H9 (cell line): ENCODE data around the gene KIF26B. TPM values are rescaled to one million over a fixed set of nuclear protein-coding genes. Genes with fewer than 3 reads are reported as not detected.

Source experiments
- DNase-seq: peaks from one replicate; pipeline ENCODE4 v3.0.0-alpha.2; 2017
- H2AFZ ChIP-seq: one replicate; pipeline ENCODE4 v1.6.1; 2013; ENCODE audit warnings: mild to moderate bottlenecking, low read length, control low read depth, moderate library complexity
- H2AK5ac ChIP-seq: 2 replicates; pipeline ENCODE4 v1.6.1; 2013; ENCODE audit warnings: low read length, control low read depth, mixed read lengths; ENCODE audit not compliant: insufficient read length
- H2BK120ac ChIP-seq: one replicate; pipeline ENCODE4 v1.6.1; 2013; ENCODE audit warnings: low read depth, mild to moderate bottlenecking, low read length, control low read depth, inconsistent platforms; ENCODE audit not compliant: poor library complexity, severe bottlenecking
- H2BK12ac ChIP-seq: 2 replicates; pipeline ENCODE4 v1.6.1; 2013; ENCODE audit warnings: low read length, control low read depth, mixed read lengths, low read depth; ENCODE audit not compliant: insufficient read length
- H2BK15ac ChIP-seq: 2 replicates; pipeline ENCODE4 v1.6.1; 2013; ENCODE audit warnings: low read depth, low read length, control low read depth
- H2BK20ac ChIP-seq: one replicate; pipeline ENCODE4 v1.6.1; 2013; ENCODE audit warnings: low read depth, mild to moderate bottlenecking, low read length, control low read depth, inconsistent platforms; ENCODE audit not compliant: poor library complexity, severe bottlenecking
- H2BK5ac ChIP-seq: 2 replicates; pipeline ENCODE4 v1.6.1; 2013; ENCODE audit warnings: low read length, control low read depth, mixed read lengths; ENCODE audit not compliant: insufficient read length
- H3K14ac ChIP-seq: 2 replicates; pipeline ENCODE4 v1.6.1; 2013; ENCODE audit warnings: low read length, control low read depth; ENCODE audit not compliant: insufficient read depth
- H3K18ac ChIP-seq: 2 replicates; pipeline ENCODE4 v1.6.1; 2013; ENCODE audit warnings: low read depth, mild to moderate bottlenecking, mixed read lengths, low read length, control low read depth; ENCODE audit not compliant: insufficient read length
- H3K23ac ChIP-seq: 2 replicates; pipeline ENCODE4 v1.6.1; 2013; ENCODE audit warnings: low read length, control low read depth, mixed read lengths, low read depth; ENCODE audit not compliant: insufficient read length
- H3K23me2 ChIP-seq: 2 replicates; pipeline ENCODE4 v1.6.1; 2013; ENCODE audit warnings: low read depth, mild to moderate bottlenecking, mixed read lengths, low read length, control low read depth; ENCODE audit not compliant: insufficient read length, poor library complexity, severe bottlenecking
- H3K27ac ChIP-seq: 2 replicates; pipeline ENCODE4 v1.5.1; 2013; ENCODE audit warnings: low read length, control low read depth, mixed read lengths, low read depth; ENCODE audit not compliant: insufficient read length
- H3K27me3 ChIP-seq: 2 replicates; pipeline ENCODE4 v1.6.1; 2013; ENCODE audit warnings: low read length, control low read depth, inconsistent platforms; ENCODE audit not compliant: insufficient read depth
- H3K4ac ChIP-seq: 2 replicates; pipeline ENCODE4 v1.6.1; 2013; ENCODE audit warnings: low read depth, mild to moderate bottlenecking, control low read depth, inconsistent platforms, low read length, moderate library complexity
- H3K4me1 ChIP-seq: 2 replicates; pipeline ENCODE4 v1.6.1; 2013; ENCODE audit warnings: low read length, control low read depth, inconsistent platforms; ENCODE audit not compliant: insufficient read depth
- H3K4me2 ChIP-seq: 2 replicates; pipeline ENCODE4 v1.6.1; 2013; ENCODE audit warnings: low read length, control low read depth, mixed read lengths; ENCODE audit not compliant: insufficient read length, insufficient read depth
- H3K56ac ChIP-seq: 2 replicates; pipeline ENCODE4 v1.6.1; 2013; ENCODE audit warnings: low read depth, mild to moderate bottlenecking, mixed read lengths, low read length, control low read depth; ENCODE audit not compliant: insufficient read length
- H3K79me1 ChIP-seq: 2 replicates; pipeline ENCODE4 v1.6.1; 2013; ENCODE audit warnings: low read depth, mild to moderate bottlenecking, moderate library complexity, low read length, control low read depth, inconsistent platforms; ENCODE audit not compliant: insufficient read depth, poor library complexity, severe bottlenecking
- H3K79me2 ChIP-seq: 2 replicates; pipeline ENCODE4 v1.6.1; 2013; ENCODE audit warnings: low read length, control low read depth, inconsistent platforms; ENCODE audit not compliant: insufficient read depth
- H3K9ac ChIP-seq: 2 replicates; pipeline ENCODE4 v1.6.1; 2013; ENCODE audit warnings: low read length, control low read depth, mixed read lengths; ENCODE audit not compliant: insufficient read length; ENCODE audit errors: extremely low read depth
- H3K9me3 ChIP-seq: one replicate; pipeline ENCODE4 v1.6.1; 2013; ENCODE audit warnings: low read depth, low read length, inconsistent platforms; ENCODE audit not compliant: control insufficient read depth
- H3T11ph ChIP-seq: one replicate; pipeline ENCODE4 v1.6.1; 2013; ENCODE audit warnings: mild to moderate bottlenecking, low read length, control low read depth, inconsistent platforms
- H4K20me1 ChIP-seq: one replicate; pipeline ENCODE4 v1.6.1; 2013; ENCODE audit not compliant: control insufficient read depth, insufficient read length, insufficient read depth
- H4K5ac ChIP-seq: 2 replicates; pipeline ENCODE4 v1.6.1; 2013; ENCODE audit warnings: low read depth, mild to moderate bottlenecking, mixed read lengths, low read length, control low read depth; ENCODE audit not compliant: insufficient read length
- H4K8ac ChIP-seq: replicated peaks from 2 replicates; pipeline ENCODE4 v1.6.1; 2013; ENCODE audit warnings: low read length, control low read depth, mixed read lengths, low read depth; ENCODE audit not compliant: insufficient read length
- H4K91ac ChIP-seq: 2 replicates; pipeline ENCODE4 v1.6.1; 2013; ENCODE audit warnings: low read depth, mild to moderate bottlenecking, moderate library complexity, mixed read lengths, low read length, control low read depth; ENCODE audit not compliant: insufficient read length
- H3K27ac Mint-ChIP-seq, 3 experiments: 2 replicates in 2 of 3; 3 replicates in 1 of 3; pipeline ENCODE4 v1.8.0; 2020 to 2021; ENCODE audit warnings: mixed read lengths in 3 of 3, mild to moderate bottlenecking in 1 of 3, moderate library complexity in 1 of 3
- H3K27me3 Mint-ChIP-seq: 2 replicates; pipeline ENCODE4 v1.8.0; 2021; ENCODE audit warnings: low read depth, mild to moderate bottlenecking, moderate library complexity, mixed read lengths
- H3K36me3 Mint-ChIP-seq, 3 experiments: 2 replicates in 2 of 3; 3 replicates in 1 of 3; pipeline ENCODE4 v1.8.0; 2020 to 2021; ENCODE audit warnings: low read depth in 3 of 3, mixed read lengths in 3 of 3; ENCODE audit not compliant: insufficient read depth in 1 of 3
- H3K4me1 Mint-ChIP-seq, 2 experiments: 2 replicates each; pipeline ENCODE4 v1.8.0; 2020; ENCODE audit warnings: mixed read lengths in 2 of 2
- H3K4me3 Mint-ChIP-seq, 2 experiments: 2 replicates in 1 of 2; 3 replicates in 1 of 2; pipeline ENCODE4 v1.8.0; 2020 to 2021; ENCODE audit warnings: mild to moderate bottlenecking in 2 of 2, mixed read lengths in 2 of 2, moderate library complexity in 1 of 2
- H3K9me3 Mint-ChIP-seq, 2 experiments: 2 replicates in 1 of 2; 3 replicates in 1 of 2; pipeline ENCODE4 v1.8.0; 2020; ENCODE audit warnings: mild to moderate bottlenecking in 2 of 2, mixed read lengths in 2 of 2, moderate library complexity in 1 of 2
- WGBS: extraction: QIAGEN DNeasy Blood & Tissue Kit; methylation state at CpG from one replicate; pipeline ENCODE4 v1.1.7; 2013; ENCODE audit warnings: missing lambda C conversion rate, low lambda C conversion rate, mixed read lengths; ENCODE audit not compliant: insufficient read length; ENCODE audit errors: extremely low coverage; 5-methylcytosine and 5-hydroxymethylcytosine counted together
- total RNA-seq: library from RNA; stranded (reverse); gene quantifications from 2 replicates; pipeline ENCODE4 v1.2.1, GENCODE V29; 2021
- TF ChIP-seq, protein P1 (sequence below): fragments of 200-600 bp; sonication (generic); conservative IDR thresholded peaks from 3 replicates; pipeline ENCODE4 v1.8.0; 2021; ENCODE audit warnings: antibody characterized with exemption, mild to moderate bottlenecking

KIF26B gene
- total RNA-seq, 1 experiment from 2014 or later: 0.13 TPM

GRCh38 chr1:245153552-245154428, 995 bp upstream of the KIF26B start:
- no CpG with 5 or more reads among the region's 76 CpGs for WGBS
- peaks cover 14 to 23% of the 10 kb centered on the region in 2 experiments for H3K4me1 Mint-ChIP-seq
- peak; percentile 45 for DNase-seq
- Histone ChIP-seq H3K27me3 (peaks cover 23% of the 10 kb centered on the region; the same call in 1 of the 2 replicates), H3K79me2 (no peaks in the 10 kb centered on the region), H3K4me2 (peak overlapping the region; percentile 81), H4K20me1 (no peaks in the 10 kb centered on the region), H4K8ac (no peak overlapping the region), H4K5ac (no peak overlapping the region), H2BK15ac (no peak overlapping the region), H3K56ac (no peak overlapping the region), H3K9ac (no peak overlapping the region), H3K23ac (no peak overlapping the region), H2BK20ac (no peak overlapping the region), H4K91ac (no peak overlapping the region), H2BK5ac (no peak overlapping the region), H2AK5ac (no peak overlapping the region), H3K18ac (no peak overlapping the region), H2AFZ (no peak overlapping the region), H3K79me1 (no peaks in the 10 kb centered on the region), H3K23me2 (peaks cover 24% of the 10 kb centered on the region), H3K27ac (no peak overlapping the region), H3K9me3 (no peaks in the 10 kb centered on the region), H3T11ph (no peak overlapping the region), H2BK12ac (no peak overlapping the region), H3K14ac (no peak overlapping the region), H3K4ac (no peak overlapping the region), H2BK120ac (no peak overlapping the region), H3K4me1 (no peaks in the 10 kb centered on the region)
- peak overlapping the region; percentile 61 to 83 for H3K4me3 Mint-ChIP-seq
- peaks cover 83% of the 10 kb centered on the region for H3K27me3 Mint-ChIP-seq
- H3K36me3 Mint-ChIP-seq: no peaks in the 10 kb centered on the region
- H3K9me3 Mint-ChIP-seq: no peaks in the 10 kb centered on the region; a peak in 1 of 5 replicates
- no peak overlapping the region for H3K27ac Mint-ChIP-seq
- TF ChIP-seq, protein P1, sequence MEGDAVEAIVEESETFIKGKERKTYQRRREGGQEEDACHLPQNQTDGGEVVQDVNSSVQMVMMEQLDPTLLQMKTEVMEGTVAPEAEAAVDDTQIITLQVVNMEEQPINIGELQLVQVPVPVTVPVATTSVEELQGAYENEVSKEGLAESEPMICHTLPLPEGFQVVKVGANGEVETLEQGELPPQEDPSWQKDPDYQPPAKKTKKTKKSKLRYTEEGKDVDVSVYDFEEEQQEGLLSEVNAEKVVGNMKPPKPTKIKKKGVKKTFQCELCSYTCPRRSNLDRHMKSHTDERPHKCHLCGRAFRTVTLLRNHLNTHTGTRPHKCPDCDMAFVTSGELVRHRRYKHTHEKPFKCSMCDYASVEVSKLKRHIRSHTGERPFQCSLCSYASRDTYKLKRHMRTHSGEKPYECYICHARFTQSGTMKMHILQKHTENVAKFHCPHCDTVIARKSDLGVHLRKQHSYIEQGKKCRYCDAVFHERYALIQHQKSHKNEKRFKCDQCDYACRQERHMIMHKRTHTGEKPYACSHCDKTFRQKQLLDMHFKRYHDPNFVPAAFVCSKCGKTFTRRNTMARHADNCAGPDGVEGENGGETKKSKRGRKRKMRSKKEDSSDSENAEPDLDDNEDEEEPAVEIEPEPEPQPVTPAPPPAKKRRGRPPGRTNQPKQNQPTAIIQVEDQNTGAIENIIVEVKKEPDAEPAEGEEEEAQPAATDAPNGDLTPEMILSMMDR: no peak
